HG02943 (cell line): ENCODE results near the gene ZIK1.

Experiments used
- ATAC-seq: cut with Tn5 transposase; IDR thresholded peaks from one replicate; pipeline ENCODE4 v1.9.1; 2021; ENCODE audit warnings: mild to moderate bottlenecking, low read depth, moderate library complexity; ENCODE audit not compliant: unreplicated experiment

The ZIK1 gene

DNA sequence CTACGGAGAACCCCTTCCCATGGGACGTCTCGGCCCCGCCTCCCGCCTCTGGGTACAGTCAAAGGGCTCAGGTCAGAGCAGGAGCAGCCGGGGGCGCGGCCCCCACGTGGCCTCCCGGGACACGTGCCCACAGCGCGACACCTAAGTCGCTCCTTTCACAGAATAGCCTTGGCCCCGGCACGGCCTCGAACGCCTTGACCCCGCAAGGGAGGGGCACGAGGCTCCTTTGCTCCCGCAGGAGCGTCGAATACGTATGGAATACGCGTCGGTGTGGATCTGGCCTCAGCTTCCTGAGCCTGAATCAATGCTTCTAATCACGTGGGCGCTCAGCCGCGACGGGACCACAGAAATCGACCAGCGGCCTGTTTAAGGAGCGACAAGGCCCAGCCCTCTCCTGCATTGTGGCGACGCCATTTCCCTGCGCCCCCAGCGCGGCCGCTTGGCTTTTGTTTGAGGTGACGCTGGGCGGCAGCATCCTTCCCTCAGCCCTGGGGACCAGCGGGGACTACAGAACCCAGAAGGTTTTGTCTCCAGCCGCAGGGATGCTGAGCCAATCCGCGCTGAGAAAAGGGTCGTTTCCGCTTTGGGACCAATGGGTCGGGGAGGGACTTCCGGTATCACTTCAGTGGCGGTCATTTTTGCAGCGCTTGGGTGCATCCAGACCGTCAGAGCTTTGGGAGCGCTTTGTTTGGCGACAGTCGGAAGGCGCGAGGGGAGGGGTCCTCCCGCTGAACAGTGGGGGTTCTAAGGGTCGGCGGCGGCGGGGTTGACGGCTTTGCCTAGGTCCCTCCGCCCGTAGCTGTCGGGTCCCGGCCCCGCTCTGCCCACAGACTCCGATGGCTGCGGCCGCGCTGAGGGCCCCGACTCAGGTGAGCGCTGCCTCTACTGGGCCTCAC, at the start of gene ZIK1:
TSS of gene ZIK1 (plus strand) at position 625 of the 896 bp plus-strand sequence. CDS start at position 837, 212 bp downstream.
- no peak for ATAC-seq

GRCh38 chr19:57537953-57538547, 45.9 kb upstream of the ZIK1 start:
- ATAC-seq: no peak

- no peak for ATAC-seq
These were observed 37.4 kb upstream of the ZIK1 start for GRCh38 chr19:57546513-57546912.

DNA sequence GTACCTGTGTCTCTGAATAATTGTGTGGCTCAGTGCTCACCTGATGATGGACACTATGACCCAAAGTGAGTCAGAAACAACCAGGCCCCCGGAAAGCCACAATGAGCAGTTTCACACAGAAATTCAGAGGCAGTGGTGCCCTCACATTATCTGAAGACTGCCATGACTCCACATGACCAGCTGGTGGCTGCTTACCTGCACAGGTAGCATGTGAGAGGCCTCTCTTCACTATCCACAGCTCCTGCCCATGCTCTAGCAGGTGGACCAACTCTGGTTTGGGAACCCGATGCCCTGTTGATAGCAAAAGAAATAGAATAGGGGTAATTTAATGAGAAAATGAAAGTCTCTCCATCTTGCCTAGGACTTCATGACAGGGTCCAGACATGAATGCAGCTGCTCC, 31.5 kb upstream of the ZIK1 start:
- ATAC-seq: no peak

DNA sequence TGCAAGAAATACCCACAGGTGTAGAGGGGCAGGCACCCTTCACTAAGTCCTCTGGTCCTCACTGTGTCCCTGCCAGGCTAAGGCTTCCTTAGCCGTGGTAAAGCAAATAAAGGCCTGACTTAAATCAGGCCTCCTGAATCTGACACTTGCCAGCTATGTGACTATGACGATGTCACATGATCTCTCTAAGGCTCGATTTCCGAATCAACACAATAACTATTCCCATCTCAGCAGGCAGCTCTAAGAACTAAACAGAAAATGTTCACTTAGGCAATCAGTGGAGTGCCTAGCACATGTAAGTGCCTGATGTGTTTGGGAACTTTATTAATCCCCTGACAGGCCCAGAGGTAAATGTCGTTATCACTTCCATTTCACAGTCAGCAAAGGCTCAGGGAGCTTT, 26.3 kb upstream of the ZIK1 start:
- ATAC-seq: no peak

GRCh38 chr19:57558525-57558924, 25.4 kb upstream of the ZIK1 start:
- ATAC-seq: no peak

- peak; percentile 21 for ATAC-seq
These were observed 24.9 kb upstream of the ZIK1 start for GRCh38 chr19:57559008-57559403.

GRCh38 chr19:57559404-57560025, 24.4 kb upstream of the ZIK1 start, which contains the start of gene ZNF550:
Gene ZNF550, minus strand, starts transcription at chr19:57559863. Its CDS starts 181 bp downstream, at chr19:57559682.
- peak; percentile 86 for ATAC-seq

- ATAC-seq: no peak
These were observed 23.9 kb upstream of the ZIK1 start for GRCh38 chr19:57560049-57560491.

- no peak for ATAC-seq
These were observed 20.4 kb upstream of the ZIK1 start for GRCh38 chr19:57563547-57563946.

GRCh38 chr19:57566396-57567265, 17.3 kb upstream of the ZIK1 start:
- ATAC-seq: no peak

GRCh38 chr19:57570707-57571106, 13.2 kb upstream of the ZIK1 start:
- ATAC-seq: no peak

DNA sequence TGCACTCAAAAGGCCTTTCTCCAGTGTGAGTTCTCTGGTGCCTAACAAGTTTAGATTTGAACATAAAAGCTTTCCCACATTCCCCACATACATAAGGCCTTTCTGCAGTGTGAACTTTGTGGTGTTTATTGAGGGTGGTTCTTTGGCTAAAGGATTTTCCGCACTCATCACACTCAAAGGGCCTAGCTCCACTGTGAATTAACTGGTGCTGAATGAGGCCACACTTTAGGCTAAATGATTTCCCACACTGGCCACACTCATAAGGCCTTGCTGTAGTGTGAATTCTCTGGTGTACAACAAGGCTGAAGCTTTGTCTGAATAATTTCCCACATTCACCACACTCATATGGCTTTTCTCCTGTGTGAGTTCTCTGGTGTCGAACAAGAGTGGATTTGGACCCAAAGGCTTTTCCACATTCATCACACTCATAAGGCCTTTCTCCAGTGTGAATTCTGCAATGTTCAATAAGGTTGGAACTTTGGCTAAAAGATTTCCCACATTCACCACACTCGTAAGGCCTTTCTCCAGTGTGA, 11.5 kb upstream of the ZIK1 start:
- ATAC-seq: no peak

- ATAC-seq: no peak
These were observed 7.3 kb upstream of the ZIK1 start for GRCh38 chr19:57576661-57577060.

GRCh38 chr19:57578487-57579205, 5.3 kb upstream of the ZIK1 start, which contains the start of gene ZNF416:
Gene ZNF416, minus strand, starts transcription at chr19:57578911. Its CDS starts 207 bp downstream, at chr19:57578704.
- peak; percentile 95 for ATAC-seq

DNA sequence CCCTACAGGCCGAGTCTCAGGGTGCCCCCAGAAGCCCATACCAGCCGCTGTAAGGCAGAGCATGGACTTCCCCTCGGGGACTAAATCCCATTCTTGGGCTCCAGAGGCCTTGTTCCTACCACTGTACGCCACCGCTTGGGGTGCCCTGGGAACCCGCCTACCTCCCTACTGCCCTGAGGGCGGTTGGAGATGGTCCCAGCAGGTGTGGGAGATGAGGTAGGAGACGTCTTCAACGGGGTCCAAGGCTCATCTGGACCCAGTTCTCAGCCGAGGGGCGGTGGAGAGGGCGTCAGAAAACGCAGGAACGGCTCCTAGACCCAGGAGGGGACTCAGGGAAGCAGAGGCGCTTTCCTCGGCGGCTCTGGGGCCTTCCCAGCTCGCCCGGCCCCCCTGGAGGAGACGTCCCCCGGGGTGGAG, 833 bp upstream of the ZIK1 start:
- ATAC-seq: no peak

GRCh38 chr19:57587529-57587928, 3.6 kb downstream of the ZIK1 start:
- ATAC-seq: no peak

DNA sequence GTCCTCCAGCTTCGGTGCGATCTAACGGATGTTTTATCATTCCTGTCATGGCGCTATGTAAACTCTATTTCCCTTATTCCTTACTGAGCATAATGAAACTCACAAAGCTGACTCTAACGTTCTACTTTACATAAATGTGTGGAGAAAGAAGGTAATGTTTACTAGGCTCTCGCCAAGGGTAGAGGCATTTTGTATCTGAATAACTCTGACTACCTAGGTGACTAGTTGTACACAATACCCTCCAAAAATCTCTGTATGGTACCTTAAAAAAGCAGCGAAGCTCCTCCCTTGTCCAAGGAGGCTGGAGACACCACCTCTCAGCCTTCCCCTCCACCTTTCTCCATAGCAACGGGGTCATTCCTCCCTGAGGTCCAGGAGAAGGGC, 15.4 kb downstream of the ZIK1 start:
- ATAC-seq: no peak

GRCh38 chr19:57599761-57600383, 15.9 kb downstream of the ZIK1 start, which contains the start of gene ZNF530:
Gene ZNF530, plus strand, starts transcription at chr19:57599885. Its CDS starts 4,461 bp downstream, at chr19:57604346.
- peak; percentile 94 for ATAC-seq
